ENCODE data around the gene JMJD8.

DNA sequence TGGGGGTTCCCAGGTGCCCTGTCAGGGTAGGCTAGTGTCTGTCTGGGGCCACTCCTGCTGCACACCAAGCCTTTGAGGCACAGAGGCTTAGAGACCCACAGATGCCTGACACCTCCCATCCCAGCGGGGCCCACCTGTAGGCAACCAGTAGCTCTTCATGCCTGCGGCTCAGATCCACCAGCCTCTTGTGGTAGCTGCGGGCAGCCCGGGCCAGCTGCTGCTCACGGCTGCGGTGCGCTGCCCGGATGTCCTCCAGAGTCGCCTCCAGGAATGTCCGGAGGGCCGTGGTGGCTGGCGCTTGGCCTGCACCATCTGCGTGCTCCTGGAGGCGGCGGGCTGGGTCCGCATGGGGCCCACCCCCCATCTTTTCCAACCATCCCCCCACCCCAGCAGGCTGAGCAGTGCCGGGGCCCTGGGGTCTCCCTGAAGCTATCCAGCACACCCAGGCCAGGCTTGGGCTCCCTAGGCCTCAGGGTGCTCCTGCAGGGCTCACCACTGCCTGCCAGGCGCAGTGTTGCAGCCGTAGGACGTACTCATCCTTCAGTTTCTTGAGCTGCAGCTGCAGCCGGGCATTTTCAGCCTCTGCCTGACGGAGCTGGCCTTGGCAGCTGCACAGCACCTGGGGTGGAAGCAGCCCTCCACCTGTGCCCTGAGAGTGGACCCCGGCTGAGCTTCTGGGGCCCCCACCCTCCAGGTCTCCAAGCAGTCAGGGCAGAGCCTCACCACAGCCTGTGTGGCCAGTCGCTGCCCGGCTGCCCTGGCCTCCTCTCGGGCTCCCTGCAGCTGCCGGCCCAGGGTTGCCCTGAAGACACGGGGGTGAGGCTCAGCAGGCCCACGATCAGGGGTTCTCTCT lies 40.3 kb upstream of the JMJD8 start:
- TF ChIP-seq, protein P1, sequence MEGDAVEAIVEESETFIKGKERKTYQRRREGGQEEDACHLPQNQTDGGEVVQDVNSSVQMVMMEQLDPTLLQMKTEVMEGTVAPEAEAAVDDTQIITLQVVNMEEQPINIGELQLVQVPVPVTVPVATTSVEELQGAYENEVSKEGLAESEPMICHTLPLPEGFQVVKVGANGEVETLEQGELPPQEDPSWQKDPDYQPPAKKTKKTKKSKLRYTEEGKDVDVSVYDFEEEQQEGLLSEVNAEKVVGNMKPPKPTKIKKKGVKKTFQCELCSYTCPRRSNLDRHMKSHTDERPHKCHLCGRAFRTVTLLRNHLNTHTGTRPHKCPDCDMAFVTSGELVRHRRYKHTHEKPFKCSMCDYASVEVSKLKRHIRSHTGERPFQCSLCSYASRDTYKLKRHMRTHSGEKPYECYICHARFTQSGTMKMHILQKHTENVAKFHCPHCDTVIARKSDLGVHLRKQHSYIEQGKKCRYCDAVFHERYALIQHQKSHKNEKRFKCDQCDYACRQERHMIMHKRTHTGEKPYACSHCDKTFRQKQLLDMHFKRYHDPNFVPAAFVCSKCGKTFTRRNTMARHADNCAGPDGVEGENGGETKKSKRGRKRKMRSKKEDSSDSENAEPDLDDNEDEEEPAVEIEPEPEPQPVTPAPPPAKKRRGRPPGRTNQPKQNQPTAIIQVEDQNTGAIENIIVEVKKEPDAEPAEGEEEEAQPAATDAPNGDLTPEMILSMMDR (IDR thresholded peaks at IDR 0.05; ENCODE audit: low read depth, low read length, missing input control) = no peak
- no peak for TF ChIP-seq RAD21 (IDR thresholded peaks at IDR 0.05)
- TF ChIP-seq EGR1 (IDR thresholded peaks at IDR 0.05; ENCODE audit: low read depth in 2 of 2) = no peak
- no peak for TF ChIP-seq JUND (IDR thresholded peaks at IDR 0.05)
- TF ChIP-seq, protein P2, sequence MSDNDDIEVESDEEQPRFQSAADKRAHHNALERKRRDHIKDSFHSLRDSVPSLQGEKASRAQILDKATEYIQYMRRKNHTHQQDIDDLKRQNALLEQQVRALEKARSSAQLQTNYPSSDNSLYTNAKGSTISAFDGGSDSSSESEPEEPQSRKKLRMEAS (IDR thresholded peaks at IDR 0.05) = no peak
- TF ChIP-seq TAF1 (conservative IDR thresholded peaks at IDR 0.05) = no peak
- no peak for TF ChIP-seq SP1 (IDR thresholded peaks at IDR 0.05)
